Suprapubic skin (tissue), 4 donors: ENCODE results near the gene SLC18A2. TPM values are rescaled to one million over a fixed set of nuclear protein-coding genes. Genes with fewer than 3 reads are reported as not detected.
"Not testable (repeated sequence)": the region's sequence is repeated elsewhere in the genome, so short reads cannot be mapped to it uniquely, and the experiment has no call there.

Experiments used
- DNase-seq, 2 donors: peaks; one replicate each; pipeline ENCODE4 v3.0.0-alpha.2; 2019; ENCODE audit warnings: low spot score in 2 of 2
- H3K27ac ChIP-seq: fragments of 200-600 bp; sonication (generic); one replicate; pipeline ENCODE4 v1.5.1; 2019
- H3K27me3 ChIP-seq: fragments of 200-600 bp; sonication (generic); one replicate; pipeline ENCODE4 v1.5.1; 2019
- H3K36me3 ChIP-seq: fragments of 200-600 bp; sonication (generic); one replicate; pipeline ENCODE4 v1.5.1; 2019
- H3K4me1 ChIP-seq: fragments of 200-600 bp; sonication (generic); one replicate; pipeline ENCODE4 v1.5.1; 2019
- H3K4me3 ChIP-seq: fragments of 200-600 bp; sonication (generic); one replicate; pipeline ENCODE4 v1.5.1; 2019; ENCODE audit warnings: mild to moderate bottlenecking
- H3K9me3 ChIP-seq: fragments of 200-600 bp; sonication (generic); one replicate; pipeline ENCODE4 v1.5.1; 2019
- EP300 ChIP-seq: sonication (generic); formaldehyde crosslinking; IDR thresholded peaks from one replicate; pipeline ENCODE4 v1.6.1; 2017; ENCODE audit warnings: antibody characterized with exemption
- POLR2A ChIP-seq, 2 donors: fragments of 450-650 bp; IDR thresholded peaks; one replicate each; pipeline ENCODE4 v1.6.1; 2017; ENCODE audit warnings: antibody characterized with exemption in 2 of 2, mild to moderate bottlenecking in 2 of 2, moderate library complexity in 2 of 2
- POLR2AphosphoS5 ChIP-seq, 3 donors: sonication (generic); formaldehyde crosslinking; IDR thresholded peaks; one replicate each; pipeline ENCODE4 v1.6.1; 2017; ENCODE audit warnings: antibody characterized with exemption in 3 of 3
- WGBS: methylation state at CpG from one replicate; pipeline ENCODE4 v1.1.5; 2018; 5-methylcytosine and 5-hydroxymethylcytosine counted together
- total RNA-seq, 4 donors: library from RNA; depleted of rRNA; stranded (reverse); fragments of >200 nt; gene quantifications; one replicate each; pipeline ENCODE4 v1.1.0, GENCODE V29; 2016
- TF ChIP-seq, protein P1 (sequence below), 2 donors: fragments of 200-600 bp in 1 of 2; fragments of 450-650 bp in 1 of 2; sonication (generic) in 1 of 2; IDR thresholded peaks; one replicate each; pipeline ENCODE4 v1.5.1; 2016 to 2019; ENCODE audit warnings: antibody characterized with exemption in 2 of 2, mild to moderate bottlenecking in 1 of 2, moderate library complexity in 1 of 2

The SLC18A2 gene
- total RNA-seq, 4 donors from 2014 or later = 2.7 to 10.5 (median 5.4) TPM

DNA sequence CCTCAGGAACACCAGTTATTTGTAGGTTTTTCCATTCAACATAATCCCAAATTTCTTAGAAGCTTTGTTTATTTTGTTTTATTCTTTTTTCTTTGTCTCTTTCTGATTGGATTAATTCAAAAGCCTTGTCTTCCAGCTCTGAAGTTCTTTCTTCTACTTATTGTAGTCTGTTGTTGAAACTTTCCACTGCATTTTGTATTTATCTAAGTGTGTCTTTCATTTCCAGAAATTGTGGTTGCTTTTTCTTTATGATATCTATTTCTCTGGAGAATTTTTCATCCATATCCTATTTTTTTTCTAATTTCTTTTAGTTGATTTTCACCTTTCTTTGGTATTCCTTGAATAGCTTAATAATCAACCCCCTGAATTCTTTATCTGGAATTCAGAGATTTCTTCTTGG, 58.5 kb downstream of the SLC18A2 start:
- DNase-seq = no peak
- H3K27ac ChIP-seq = no peak overlapping the region
- no peaks in the 10 kb centered on the region for H3K36me3 ChIP-seq
- H3K4me1 ChIP-seq = no peaks in the 10 kb centered on the region
- H3K4me3 ChIP-seq = no peak overlapping the region
- TF ChIP-seq EP300 (no peak), POLR2A (IDR thresholded peaks at IDR 0.05) (no peak), POLR2AphosphoS5 (IDR thresholded peaks at IDR 0.05) (no peak)
- TF ChIP-seq, protein P1, sequence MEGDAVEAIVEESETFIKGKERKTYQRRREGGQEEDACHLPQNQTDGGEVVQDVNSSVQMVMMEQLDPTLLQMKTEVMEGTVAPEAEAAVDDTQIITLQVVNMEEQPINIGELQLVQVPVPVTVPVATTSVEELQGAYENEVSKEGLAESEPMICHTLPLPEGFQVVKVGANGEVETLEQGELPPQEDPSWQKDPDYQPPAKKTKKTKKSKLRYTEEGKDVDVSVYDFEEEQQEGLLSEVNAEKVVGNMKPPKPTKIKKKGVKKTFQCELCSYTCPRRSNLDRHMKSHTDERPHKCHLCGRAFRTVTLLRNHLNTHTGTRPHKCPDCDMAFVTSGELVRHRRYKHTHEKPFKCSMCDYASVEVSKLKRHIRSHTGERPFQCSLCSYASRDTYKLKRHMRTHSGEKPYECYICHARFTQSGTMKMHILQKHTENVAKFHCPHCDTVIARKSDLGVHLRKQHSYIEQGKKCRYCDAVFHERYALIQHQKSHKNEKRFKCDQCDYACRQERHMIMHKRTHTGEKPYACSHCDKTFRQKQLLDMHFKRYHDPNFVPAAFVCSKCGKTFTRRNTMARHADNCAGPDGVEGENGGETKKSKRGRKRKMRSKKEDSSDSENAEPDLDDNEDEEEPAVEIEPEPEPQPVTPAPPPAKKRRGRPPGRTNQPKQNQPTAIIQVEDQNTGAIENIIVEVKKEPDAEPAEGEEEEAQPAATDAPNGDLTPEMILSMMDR (IDR thresholded peaks at IDR 0.05) = no peak
- H3K27me3 ChIP-seq = no peaks in the 10 kb centered on the region
- no peaks in the 10 kb centered on the region for H3K9me3 ChIP-seq

DNA sequence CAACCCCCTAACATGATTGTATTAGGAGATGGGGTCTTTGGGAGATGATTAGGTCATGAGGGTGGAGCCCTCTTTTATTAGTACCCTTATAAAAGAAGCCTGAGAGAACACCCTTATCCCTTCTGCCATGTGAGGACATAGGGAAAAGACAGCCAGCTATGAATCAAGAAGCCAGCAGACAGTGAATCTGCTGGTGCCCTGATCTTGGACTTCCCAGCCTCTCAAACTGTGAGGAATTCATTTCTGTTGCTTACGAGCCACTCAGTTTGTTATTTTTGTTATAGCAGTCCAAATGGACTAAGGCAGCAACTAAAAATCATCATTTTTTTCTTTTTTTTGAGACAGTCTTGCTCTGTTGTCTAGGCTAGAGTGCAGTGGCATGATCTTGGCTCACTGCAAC, 59.8 kb downstream of the SLC18A2 start:
- Histone ChIP-seq H3K36me3 (no peaks in the 10 kb centered on the region), H3K27me3 (no peaks in the 10 kb centered on the region), H3K27ac (no peak overlapping the region), H3K9me3 (no peaks in the 10 kb centered on the region), H3K4me3 (no peak overlapping the region), H3K4me1 (no peaks in the 10 kb centered on the region)
- 95% methylated on average over 1 of the region's 1 CpG for WGBS
- DNase-seq = no peak
- TF ChIP-seq POLR2AphosphoS5 (IDR thresholded peaks at IDR 0.05) (no peak), POLR2A (IDR thresholded peaks at IDR 0.05) (no peak), EP300 (no peak)
- TF ChIP-seq, protein P1 (IDR thresholded peaks at IDR 0.05) = no peak

DNA sequence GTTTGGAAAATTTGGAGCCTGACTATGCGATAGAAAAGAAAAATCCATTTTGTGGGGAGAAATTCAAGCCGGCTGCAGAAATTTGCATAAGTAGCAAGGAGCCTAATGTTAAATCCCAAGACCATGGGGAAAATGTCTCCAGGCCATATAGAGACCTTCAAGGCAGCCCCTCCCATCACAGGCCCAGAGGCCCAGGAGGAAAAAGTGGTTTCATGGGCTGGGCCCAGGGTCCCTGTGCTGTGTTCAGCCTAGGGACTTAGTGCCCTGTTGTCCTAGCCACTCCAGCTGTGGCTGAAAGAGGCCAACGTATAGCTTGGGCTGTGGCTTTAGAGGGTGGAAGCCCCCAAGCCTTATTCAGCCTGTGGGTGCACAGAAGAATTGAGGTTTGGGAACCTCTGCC, 62.5 kb downstream of the SLC18A2 start:
- DNase-seq, H3K27me3 ChIP-seq, H3K9me3 ChIP-seq, H3K4me1 ChIP-seq, H3K4me3 ChIP-seq, H3K36me3 ChIP-seq, H3K27ac ChIP-seq: not testable (repeated sequence)
- 100% methylated on average over 3 of the region's 3 CpGs for WGBS

DNA sequence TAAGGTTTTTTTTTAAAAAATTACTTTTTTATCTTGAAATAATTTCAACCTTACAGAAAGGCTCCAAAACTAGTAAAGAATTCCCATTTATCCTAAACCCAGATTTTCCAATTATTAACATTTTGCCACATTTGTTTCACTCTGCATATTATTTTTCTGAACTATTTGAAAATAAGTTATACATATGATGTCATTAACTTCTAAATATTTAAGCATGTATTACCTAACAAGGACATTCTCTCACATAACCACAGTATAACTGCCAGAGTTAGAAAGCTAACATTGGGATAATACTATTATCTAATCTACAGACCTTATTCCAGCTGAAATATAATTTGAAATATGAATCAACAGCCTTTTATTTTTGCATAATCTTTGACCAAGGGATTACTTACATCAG, 65.8 kb downstream of the SLC18A2 start:
- no peaks in the 10 kb centered on the region for H3K36me3 ChIP-seq
- TF ChIP-seq EP300 (no peak), POLR2AphosphoS5 (IDR thresholded peaks at IDR 0.05) (no peak), POLR2A (IDR thresholded peaks at IDR 0.05) (no peak)
- TF ChIP-seq, protein P1 (IDR thresholded peaks at IDR 0.05) = no peak

DNA sequence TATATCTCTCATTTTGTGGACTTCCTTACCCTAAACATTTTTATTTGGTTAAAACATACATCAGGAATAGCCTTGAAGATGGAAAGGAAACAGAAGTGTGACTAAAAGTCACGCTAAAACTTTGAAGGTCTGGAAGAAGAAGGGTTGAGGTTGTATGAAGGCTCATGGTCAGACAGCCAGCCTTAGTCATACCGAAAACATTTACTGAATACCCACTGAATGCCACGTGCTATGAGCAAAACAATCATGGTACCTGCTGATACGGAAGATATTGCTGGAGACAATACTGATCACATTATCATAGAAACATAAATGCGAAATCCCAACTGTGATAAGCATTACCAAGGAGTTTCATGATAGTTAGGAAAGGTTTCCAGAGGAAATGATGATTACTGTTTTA, 70.3 kb downstream of the SLC18A2 start:
- no peak for DNase-seq
- H3K27ac ChIP-seq = no peak overlapping the region
- no peaks in the 10 kb centered on the region for H3K9me3 ChIP-seq
- no peaks in the 10 kb centered on the region for H3K4me1 ChIP-seq
- 97% methylated on average over 5 of the region's 5 CpGs for WGBS
- no peak overlapping the region for H3K4me3 ChIP-seq
- no peaks in the 10 kb centered on the region for H3K27me3 ChIP-seq
- TF ChIP-seq, protein P1 (IDR thresholded peaks at IDR 0.05) = no peak
- TF ChIP-seq POLR2A (IDR thresholded peaks at IDR 0.05) = no peak
- no peak for TF ChIP-seq EP300
- no peak for TF ChIP-seq POLR2AphosphoS5 (IDR thresholded peaks at IDR 0.05)
- H3K36me3 ChIP-seq = no peaks in the 10 kb centered on the region

More for the DNA sequence above, 65.8 kb downstream of the SLC18A2 start:
- H3K4me1 ChIP-seq = no peaks in the 10 kb centered on the region
- no peaks in the 10 kb centered on the region for H3K27me3 ChIP-seq
- no peak overlapping the region for H3K4me3 ChIP-seq
- no peaks in the 10 kb centered on the region for H3K9me3 ChIP-seq
- DNase-seq = no peak
- no peak overlapping the region for H3K27ac ChIP-seq

DNA sequence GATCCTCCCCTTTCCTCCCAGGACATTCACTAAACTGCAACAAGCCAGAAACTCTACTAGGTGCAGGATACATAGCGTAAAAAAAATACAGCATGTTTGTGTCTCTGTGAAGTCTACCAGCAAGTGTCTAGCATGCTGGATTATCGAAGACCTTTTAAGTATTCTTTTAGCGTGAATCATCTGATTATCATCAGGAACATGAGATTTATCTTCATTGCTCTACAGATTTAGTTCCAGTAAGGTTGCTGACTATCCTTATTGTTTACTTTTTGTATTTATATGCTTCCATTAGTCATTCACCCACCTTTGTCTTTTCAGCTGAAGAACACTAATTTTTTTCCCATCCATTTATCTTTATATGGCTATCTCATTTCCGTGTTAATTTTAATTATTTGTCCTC, 71.5 kb downstream of the SLC18A2 start:
- Histone ChIP-seq H3K4me3 (no peak overlapping the region), H3K27me3 (no peaks in the 10 kb centered on the region), H3K4me1 (no peaks in the 10 kb centered on the region), H3K9me3 (no peaks in the 10 kb centered on the region), H3K27ac (no peak overlapping the region), H3K36me3 (peaks cover 5% of the 10 kb centered on the region)
- no peak for DNase-seq
- TF ChIP-seq, protein P1 (IDR thresholded peaks at IDR 0.05) = no peak
- TF ChIP-seq POLR2AphosphoS5 (IDR thresholded peaks at IDR 0.05) (no peak), POLR2A (IDR thresholded peaks at IDR 0.05) (no peak), EP300 (no peak)
- WGBS = 94% methylated on average over 4 of the region's 4 CpGs
